Trophoblast cell (in vitro differentiated cells and primary cell): ENCODE data around the gene AANAT.

ENCODE experiments used
- DNase-seq, 2 donors: peaks; one replicate each; pipeline ENCODE4 v3.0.0-alpha.2; 2016
- H2AFZ ChIP-seq: 2 replicates; pipeline ENCODE4 v1.6.1; 2013; ENCODE audit warnings: low read length, moderate library complexity, mild to moderate bottlenecking; ENCODE audit not compliant: insufficient read depth, poor library complexity
- H2AK5ac ChIP-seq: 2 replicates; pipeline ENCODE4 v1.6.1; 2013; ENCODE audit warnings: mild to moderate bottlenecking, low read length
- H2BK120ac ChIP-seq: 2 replicates; pipeline ENCODE4 v1.6.1; 2013; ENCODE audit warnings: low read length, mild to moderate bottlenecking, moderate library complexity; ENCODE audit not compliant: insufficient read depth, poor library complexity
- H2BK12ac ChIP-seq: 2 replicates; pipeline ENCODE4 v1.6.1; 2013; ENCODE audit warnings: mild to moderate bottlenecking, low read length, moderate library complexity
- H2BK5ac ChIP-seq: 2 replicates; pipeline ENCODE4 v1.6.1; 2013; ENCODE audit warnings: low read length, low read depth, moderate library complexity, mild to moderate bottlenecking; ENCODE audit not compliant: poor library complexity
- H3K14ac ChIP-seq: 2 replicates; pipeline ENCODE4 v1.6.1; 2013; ENCODE audit warnings: mild to moderate bottlenecking, low read length
- H3K18ac ChIP-seq: 2 replicates; pipeline ENCODE4 v1.6.1; 2013; ENCODE audit warnings: mild to moderate bottlenecking, low read length
- H3K23ac ChIP-seq: 2 replicates; pipeline ENCODE4 v1.6.1; 2013; ENCODE audit warnings: low read length
- H3K27ac ChIP-seq: 2 replicates; pipeline ENCODE4 v1.5.1; 2013; ENCODE audit warnings: low read depth, mild to moderate bottlenecking, inconsistent platforms, low read length, moderate library complexity
- H3K27me3 ChIP-seq: 2 replicates; pipeline ENCODE4 v1.6.1; 2013; ENCODE audit warnings: inconsistent platforms, mild to moderate bottlenecking, low read length, moderate library complexity; ENCODE audit not compliant: insufficient read depth
- H3K36me3 ChIP-seq, 2 experiments: 1 replicate in 1 of 2; 2 replicates in 1 of 2; pipeline ENCODE4 v1.6.1; 2013; ENCODE audit warnings: low read length in 2 of 2, mild to moderate bottlenecking in 2 of 2, moderate library complexity in 1 of 2; ENCODE audit not compliant: insufficient read depth in 2 of 2, control insufficient read depth in 1 of 2
- H3K4ac ChIP-seq: 2 replicates; pipeline ENCODE4 v1.6.1; 2013; ENCODE audit warnings: low read depth, mild to moderate bottlenecking, low read length, moderate library complexity
- H3K4me1 ChIP-seq, 2 experiments: 1 replicate in 1 of 2; 2 replicates in 1 of 2; pipeline ENCODE4 v1.6.1; 2013; ENCODE audit warnings: low read length in 2 of 2, mild to moderate bottlenecking in 2 of 2, moderate library complexity in 1 of 2; ENCODE audit not compliant: insufficient read depth in 2 of 2, control insufficient read depth in 1 of 2
- H3K4me2 ChIP-seq: 2 replicates; pipeline ENCODE4 v1.6.1; 2013; ENCODE audit warnings: inconsistent platforms, mild to moderate bottlenecking, low read length, moderate library complexity
- H3K4me3 ChIP-seq: 2 replicates; pipeline ENCODE4 v1.5.1; 2013; ENCODE audit warnings: mild to moderate bottlenecking, low read depth, low read length, inconsistent platforms
- H3K79me1 ChIP-seq: one replicate; pipeline ENCODE4 v1.6.1; 2013; ENCODE audit warnings: low read length
- H3K79me2 ChIP-seq: 2 replicates; pipeline ENCODE4 v1.6.1; 2013; ENCODE audit warnings: low read length, mild to moderate bottlenecking; ENCODE audit not compliant: control insufficient read depth, insufficient read depth, poor library complexity
- H3K9ac ChIP-seq: 2 replicates; pipeline ENCODE4 v1.6.1; 2013; ENCODE audit warnings: mild to moderate bottlenecking, low read length
- H3K9me3 ChIP-seq: 2 replicates; pipeline ENCODE4 v1.6.1; 2013; ENCODE audit warnings: low read depth, mild to moderate bottlenecking, control low read depth, inconsistent platforms, low read length; ENCODE audit not compliant: insufficient read depth
- H4K12ac ChIP-seq: 2 replicates; pipeline ENCODE4 v1.6.1; 2013; ENCODE audit warnings: low read depth, mild to moderate bottlenecking, low read length, moderate library complexity
- H4K8ac ChIP-seq: 2 replicates; pipeline ENCODE4 v1.6.1; 2013; ENCODE audit warnings: low read depth, mild to moderate bottlenecking, low read length, moderate library complexity
- H4K91ac ChIP-seq: one replicate; pipeline ENCODE4 v1.6.1; 2013; ENCODE audit warnings: low read depth, mild to moderate bottlenecking, low read length, moderate library complexity
- WGBS: extraction: QIAGEN DNeasy Blood & Tissue Kit; methylation state at CpG from one replicate; pipeline ENCODE4 v1.1.7; 2013; ENCODE audit warnings: missing lambda C conversion rate; ENCODE audit not compliant: insufficient read length, insufficient coverage; ENCODE audit errors: extremely low coverage; 5-methylcytosine and 5-hydroxymethylcytosine counted together

Gene AANAT

GRCh38 chr17:76477576-76477975, 10.2 kb downstream of the AANAT start:
- Histone ChIP-seq H3K27me3 (no peaks in the 10 kb centered on the region), H3K18ac (no peak overlapping the region), H2BK5ac (no peak overlapping the region), H2BK12ac (no peak overlapping the region), H3K4ac (no peak overlapping the region), H3K79me1 (no peaks in the 10 kb centered on the region), H3K36me3 (peaks cover 0 to 5% of the 10 kb centered on the region in 2 experiments), H3K27ac (no peak overlapping the region), H3K9ac (no peak overlapping the region), H4K91ac (no peak overlapping the region), H3K14ac (no peak overlapping the region), H3K4me3 (no peak overlapping the region), H3K79me2 (no peaks in the 10 kb centered on the region), H4K8ac (no peak overlapping the region), H3K4me1 (no peaks in the 10 kb centered on the region), H2BK120ac (no peak overlapping the region), H3K23ac (no peak overlapping the region), H2AFZ (no peak overlapping the region), H3K9me3 (no peaks in the 10 kb centered on the region), H4K12ac (no peak overlapping the region), H3K4me2 (no peak overlapping the region), H2AK5ac (no peak overlapping the region)
- no CpG with 5 or more reads among the region's 15 CpGs for WGBS
- no peak for DNase-seq

- no peaks in the 10 kb centered on the region for H3K79me1 ChIP-seq
- no peak overlapping the region for H3K9ac ChIP-seq
- no CpG with 5 or more reads among the region's 10 CpGs for WGBS
- H3K27me3 ChIP-seq = no peaks in the 10 kb centered on the region
- H3K18ac ChIP-seq = no peak overlapping the region
- H3K4me1 ChIP-seq = no peaks in the 10 kb centered on the region
- H2BK12ac ChIP-seq = no peak overlapping the region
- H2AK5ac ChIP-seq = no peak overlapping the region
- no peak overlapping the region for H4K8ac ChIP-seq
- DNase-seq = no peak
- H3K36me3 ChIP-seq = no peaks in the 10 kb centered on the region
- no peak overlapping the region for H3K23ac ChIP-seq
- H4K12ac ChIP-seq = no peak overlapping the region
- no peak overlapping the region for H2AFZ ChIP-seq
- H3K4me2 ChIP-seq = no peak overlapping the region
- H4K91ac ChIP-seq = no peak overlapping the region
- no peak overlapping the region for H3K27ac ChIP-seq
- H2BK5ac ChIP-seq = no peak overlapping the region
- H2BK120ac ChIP-seq = no peak overlapping the region
- no peaks in the 10 kb centered on the region for H3K9me3 ChIP-seq
- no peaks in the 10 kb centered on the region for H3K79me2 ChIP-seq
- no peak overlapping the region for H3K14ac ChIP-seq
- H3K4ac ChIP-seq = no peak overlapping the region
- H3K4me3 ChIP-seq = no peak overlapping the region
Observed at GRCh38 chr17:76478097-76478496, 10.7 kb downstream of the AANAT start.

- H3K4me1 ChIP-seq = no peaks in the 10 kb centered on the region
- DNase-seq = no peak
- H2AFZ ChIP-seq = no peak overlapping the region
- H3K79me2 ChIP-seq = no peaks in the 10 kb centered on the region
- no peak overlapping the region for H3K14ac ChIP-seq
- no peaks in the 10 kb centered on the region for H3K9me3 ChIP-seq
- no peak overlapping the region for H3K4me2 ChIP-seq
- H2BK12ac ChIP-seq = no peak overlapping the region
- no peak overlapping the region for H4K12ac ChIP-seq
- no peak overlapping the region for H2AK5ac ChIP-seq
- H3K4ac ChIP-seq = no peak overlapping the region
- no peak overlapping the region for H3K9ac ChIP-seq
- H2BK120ac ChIP-seq = no peak overlapping the region
- H3K79me1 ChIP-seq = no peaks in the 10 kb centered on the region
- H3K4me3 ChIP-seq = no peak overlapping the region
- H4K8ac ChIP-seq = no peak overlapping the region
- WGBS = no CpG with 5 or more reads among the region's 37 CpGs
- no peaks in the 10 kb centered on the region for H3K27me3 ChIP-seq
- H3K27ac ChIP-seq = no peak overlapping the region
- H3K36me3 ChIP-seq = no peaks in the 10 kb centered on the region
- no peak overlapping the region for H3K23ac ChIP-seq
- H4K91ac ChIP-seq = no peak overlapping the region
- H2BK5ac ChIP-seq = no peak overlapping the region
- no peak overlapping the region for H3K18ac ChIP-seq
Observed at GRCh38 chr17:76478730-76479514, 11.5 kb downstream of the AANAT start.

- no peak overlapping the region for H3K4me2 ChIP-seq
- H3K79me2 ChIP-seq = no peaks in the 10 kb centered on the region
- no peak overlapping the region for H3K4ac ChIP-seq
- H3K14ac ChIP-seq = no peak overlapping the region
- H3K4me1 ChIP-seq = peaks cover 2 to 3% of the 10 kb centered on the region in 2 experiments
- no peak overlapping the region for H4K91ac ChIP-seq
- H4K8ac ChIP-seq = no peak overlapping the region
- H2AK5ac ChIP-seq = no peak overlapping the region
- no peak overlapping the region for H3K27ac ChIP-seq
- no CpG with 5 or more reads among the region's 14 CpGs for WGBS
- H3K27me3 ChIP-seq = no peaks in the 10 kb centered on the region
- no peak overlapping the region for H3K18ac ChIP-seq
- H3K79me1 ChIP-seq = no peaks in the 10 kb centered on the region
- no peak overlapping the region for H2BK5ac ChIP-seq
- H3K9ac ChIP-seq = no peak overlapping the region
- peaks cover under 1% of the 10 kb centered on the region for H3K9me3 ChIP-seq
- no peak for DNase-seq
- H3K23ac ChIP-seq = no peak overlapping the region
- H2AFZ ChIP-seq = no peak overlapping the region
- H2BK12ac ChIP-seq = no peak overlapping the region
- no peaks in the 10 kb centered on the region for H3K36me3 ChIP-seq
- H3K4me3 ChIP-seq = no peak overlapping the region
- H2BK120ac ChIP-seq = no peak overlapping the region
- H4K12ac ChIP-seq = no peak overlapping the region
Observed at GRCh38 chr17:76479515-76480060, 12.2 kb downstream of the AANAT start.
